ENCODE data around the gene MAPK8IP1. TPM values are rescaled to one million over a fixed set of nuclear protein-coding genes. Genes with fewer than 3 reads are reported as not detected.

MAPK8IP1 gene
- total and polyA plus RNA-seq, 4 donors: 0.78 to 2.7 (median 1.4) TPM

- H3K9ac ChIP-seq (ENCODE audit: low read depth in 1 of 2, low read length in 2 of 2): no peak overlapping the region
- DNase-seq (ENCODE audit: low spot score): no peak
- H3K4me1 ChIP-seq (ENCODE audit: control insufficient read depth in 4 of 4, insufficient read depth in 4 of 4, low read length in 3 of 4): peaks cover 9 to 56% (median 41%) of the 10 kb centered on the region in 4 donors
- no peaks in the 10 kb centered on the region for H3K9me3 ChIP-seq (ENCODE audit: control insufficient read depth in 4 of 4, low read length in 3 of 4)
- no peaks in the 10 kb centered on the region for H3K36me3 ChIP-seq (ENCODE audit: control insufficient read depth in 4 of 4, insufficient read depth in 3 of 4, low read depth in 1 of 4, low read length in 3 of 4)
- H3K27ac ChIP-seq (ENCODE audit: low read depth in 1 of 2, low read length in 2 of 2): peak overlapping the region; percentile 48 to 82
- 39% methylated on average over 3 of the region's 3 CpGs for WGBS
- H3K4me3 ChIP-seq (ENCODE audit: low read depth in 1 of 3, low read length in 3 of 3): no peak overlapping the region
- TF ChIP-seq EGR1 (IDR thresholded peaks at IDR 0.05; ENCODE audit: low read depth in 2 of 2): no peak
- TF ChIP-seq CTCF (IDR thresholded peaks at IDR 0.05; ENCODE audit: low read depth, low read length, missing input control): no peak
- no peak for TF ChIP-seq FOXA2 (IDR thresholded peaks at IDR 0.05)
- no peak for TF ChIP-seq FOXA1 (IDR thresholded peaks at IDR 0.05)
- no peak for TF ChIP-seq RAD21 (IDR thresholded peaks at IDR 0.05)
- no peak for TF ChIP-seq NR2F2 (IDR thresholded peaks at IDR 0.05)
- TF ChIP-seq ATF3 (IDR thresholded peaks at IDR 0.05): no peak
- TF ChIP-seq TAF1 (conservative IDR thresholded peaks at IDR 0.05): no peak
- TF ChIP-seq ZBTB33 (IDR thresholded peaks at IDR 0.05): no peak
- TF ChIP-seq HNF4G (IDR thresholded peaks at IDR 0.05): no peak
- TF ChIP-seq RXRA (IDR thresholded peaks at IDR 0.05): peak; percentile 52 to 72
- TF ChIP-seq YY1 (IDR thresholded peaks at IDR 0.05): peak; percentile 15
- TF ChIP-seq SP1 (IDR thresholded peaks at IDR 0.05): peak; percentile 19
- no peak for TF ChIP-seq JUND (IDR thresholded peaks at IDR 0.05)
- peak; percentile 13 for TF ChIP-seq MAX (IDR thresholded peaks at IDR 0.05)
- peak; percentile 48 to 66 for TF ChIP-seq HNF4A (conservative IDR thresholded peaks at IDR 0.05)
- no peak for TF ChIP-seq GABPA (IDR thresholded peaks at IDR 0.05 in 1 of 2, conservative IDR thresholded peaks at IDR 0.05 in 1 of 2)
- TF ChIP-seq REST (IDR thresholded peaks at IDR 0.05): no peak
- no peaks in the 10 kb centered on the region for H3K27me3 ChIP-seq (ENCODE audit: control insufficient read depth in 4 of 4, insufficient read depth in 4 of 4, low read length in 3 of 4)
These were observed 40.5 kb upstream of the MAPK8IP1 start for GRCh38 chr11:45844822-45845578.
